T-cell (primary cell): ENCODE results near the gene PATE2. TPM values are rescaled to one million over a fixed set of nuclear protein-coding genes. Genes with fewer than 3 reads are reported as not detected.

Source experiments
- ATAC-seq, 4 experiments: fragments of 200-7000 bp in 3 of 4; fragments of 150-1000 bp in 1 of 4; cut with Tn5 transposase; replicated peaks in 1 of 4; 1 replicate in 3 of 4; 2 replicates in 1 of 4; pipeline ENCODE4 v1.10.0; 2021; ENCODE audit warnings: moderate library complexity in 3 of 4, mild to moderate bottlenecking in 2 of 4, moderate number of reproducible peaks in 1 of 4
- CTCF ChIA-PET, 2 donors: fragments of 300-600 bp; sonication (Branson Sonifier 250); formaldehyde crosslinking; loops; one replicate each; lab custom pipeline; 2022; ENCODE audit warnings: antibody characterized with exemption in 2 of 2; lab: Charles Lee
- POLR2A ChIA-PET, 2 donors: fragments of 300-600 bp; sonication (Branson Sonifier 250); formaldehyde crosslinking; loops; one replicate each; lab custom pipeline; 2022; ENCODE audit warnings: antibody characterized with exemption in 2 of 2; lab: Charles Lee
- DNase-seq, 35 experiments: peaks; one replicate each; pipeline versions ENCODE4 v3.0.0 to v3.0.0-alpha.2; 2013 to 2023
- H3K27ac ChIP-seq: one replicate; pipeline ENCODE4 v1.5.1; 2013; ENCODE audit warnings: low read length
- H3K27me3 ChIP-seq, 2 experiments: replicated peaks in 1 of 2; 1 replicate in 1 of 2; 2 replicates in 1 of 2; pipeline versions ENCODE4 v1.6.1 to v1.7.0; 2013; ENCODE audit warnings: low read length in 1 of 2, mixed read lengths in 1 of 2; ENCODE audit not compliant: control insufficient read depth in 2 of 2, insufficient read depth in 2 of 2; ENCODE audit errors: extremely low read depth in 1 of 2
- H3K36me3 ChIP-seq, 2 donors: 1 replicate in 1 of 2; 2 replicates in 1 of 2; pipeline versions ENCODE4 v1.6.1 to v1.7.0; 2013; ENCODE audit warnings: low read length in 1 of 2; ENCODE audit not compliant: control insufficient read depth in 2 of 2, insufficient read depth in 1 of 2; ENCODE audit errors: extremely low read depth in 1 of 2
- H3K4me1 ChIP-seq, 2 experiments: 1 replicate in 1 of 2; 2 replicates in 1 of 2; pipeline versions ENCODE4 v1.6.1 to v1.7.0; 2013; ENCODE audit warnings: low read length in 2 of 2, mixed read lengths in 1 of 2; ENCODE audit not compliant: insufficient read depth in 2 of 2, control insufficient read depth in 1 of 2; ENCODE audit errors: extremely low read depth in 1 of 2
- H3K4me3 ChIP-seq, 2 donors: 1 replicate in 1 of 2; 2 replicates in 1 of 2; pipeline versions ENCODE4 v1.5.1 to v1.7.0; 2013; ENCODE audit warnings: mild to moderate bottlenecking in 2 of 2, low read length in 1 of 2, moderate library complexity in 1 of 2; ENCODE audit not compliant: control insufficient read depth in 1 of 2; ENCODE audit errors: extremely low read depth in 1 of 2
- H3K9me3 ChIP-seq: 2 replicates; pipeline ENCODE4 v1.7.0; 2013
- H3K27ac Mint-ChIP-seq, 2 donors: one replicate each; pipeline ENCODE4 v1.8.0; 2020 to 2021; ENCODE audit warnings: mild to moderate bottlenecking in 2 of 2, mixed read lengths in 2 of 2
- H3K27me3 Mint-ChIP-seq, 2 donors: one replicate each; pipeline ENCODE4 v1.8.0; 2021 to 2022; ENCODE audit warnings: mixed read lengths in 2 of 2
- H3K36me3 Mint-ChIP-seq: one replicate; pipeline ENCODE4 v1.8.0; 2021; ENCODE audit warnings: mixed read lengths
- H3K4me1 Mint-ChIP-seq, 3 donors: one replicate each; pipeline ENCODE4 v1.8.0; 2020 to 2022; ENCODE audit warnings: mixed read lengths in 3 of 3, mild to moderate bottlenecking in 1 of 3
- H3K4me3 Mint-ChIP-seq, 3 donors: one replicate each; pipeline ENCODE4 v1.8.0; 2020 to 2022; ENCODE audit warnings: mild to moderate bottlenecking in 3 of 3, mixed read lengths in 3 of 3, moderate library complexity in 3 of 3
- H3K9me3 Mint-ChIP-seq, 3 donors: one replicate each; pipeline ENCODE4 v1.8.0; 2020 to 2022; ENCODE audit warnings: mixed read lengths in 3 of 3
- WGBS: methylation state at CpG from one replicate; pipeline ENCODE4 v1.1.5; 2013; ENCODE audit warnings: missing lambda C conversion rate; ENCODE audit not compliant: insufficient coverage; 5-methylcytosine and 5-hydroxymethylcytosine counted together
- total RNA-seq, 35 experiments: library from RNA in 6 of 35; stranded (reverse) in 6 of 35; fragments of 120-200 nt in 1 of 35; gene quantifications; one replicate each; pipeline versions ENCODE4 v1.2.1 to v1.2.4 and lab custom pipeline; 2013 to 2026

Gene PATE2
- total RNA-seq, 5 donors from 2014 or later (not counting 1 experiment from before 2014, with no cell fraction given) = not detected

DNA sequence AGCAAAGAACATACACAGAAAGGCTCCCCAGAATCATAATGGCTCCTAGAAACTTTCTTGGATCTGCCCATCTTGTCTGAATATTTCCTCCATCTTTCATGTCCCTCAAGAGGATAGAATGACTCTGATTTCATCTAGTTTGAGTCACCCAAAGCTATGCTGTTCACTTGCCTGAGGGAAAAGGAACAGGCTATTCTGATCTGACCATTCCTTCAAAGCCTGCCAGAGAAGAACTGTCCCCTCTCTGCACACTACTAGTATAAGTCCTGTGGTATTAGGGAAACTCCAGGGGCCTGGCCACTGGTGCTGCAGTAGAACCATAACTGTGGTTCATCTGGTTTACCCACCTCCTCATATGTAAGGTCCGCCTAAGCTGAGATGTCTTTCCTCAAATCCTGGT lies 34.9 kb downstream of the PATE2 start:
- Histone ChIP-seq H3K9me3 (no peaks in the 10 kb centered on the region), H3K27ac (no peak overlapping the region), H3K4me3 (no peak overlapping the region), H3K27me3 (peaks cover 0 to 5% of the 10 kb centered on the region in 2 experiments), H3K36me3 (no peaks in the 10 kb centered on the region), H3K4me1 (no peaks in the 10 kb centered on the region)
- DNase-seq = no peak
- no peaks in the 10 kb centered on the region for H3K9me3 Mint-ChIP-seq
- no peak overlapping the region for H3K4me3 Mint-ChIP-seq
- no peak overlapping the region for H3K27ac Mint-ChIP-seq
- H3K36me3 Mint-ChIP-seq = no peaks in the 10 kb centered on the region
- WGBS = no CpG with 5 or more reads among the region's 1 CpG
- ATAC-seq = no peak
- H3K4me1 Mint-ChIP-seq = no peaks in the 10 kb centered on the region
- ChIA-PET CTCF (no interaction called here), POLR2A (no interaction called here)
- H3K27me3 Mint-ChIP-seq = peaks cover 5 to 15% of the 10 kb centered on the region in 2 donors

DNA sequence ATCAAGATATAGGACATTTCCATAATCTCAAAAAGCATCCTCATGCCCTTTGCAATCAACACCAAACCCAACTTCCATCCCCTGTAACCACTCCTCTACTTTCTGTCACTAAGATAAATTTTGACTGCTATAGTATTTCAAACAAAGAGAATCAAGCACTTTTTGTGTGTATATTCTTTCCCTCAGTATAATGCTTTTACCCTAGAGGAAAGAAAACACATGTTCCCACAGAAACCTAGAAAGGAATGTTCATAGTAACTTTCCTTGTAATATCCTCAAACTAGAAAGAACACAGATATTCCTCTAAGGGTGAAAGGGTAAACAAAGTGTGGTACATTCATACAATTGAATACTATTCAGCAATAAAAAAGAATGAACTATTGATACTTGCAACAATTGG lies 38.0 kb downstream of the PATE2 start:
- no peaks in the 10 kb centered on the region for H3K4me1 ChIP-seq
- Mint-ChIP-seq H3K27ac (no peak overlapping the region), H3K4me3 (no peak overlapping the region), H3K36me3 (no peaks in the 10 kb centered on the region), H3K4me1 (no peaks in the 10 kb centered on the region), H3K27me3 (peaks cover 13 to 15% of the 10 kb centered on the region in 2 donors), H3K9me3 (peaks cover 4 to 9% (median 8%) of the 10 kb centered on the region in 3 donors)
- CTCF ChIA-PET = no interaction called here
- ATAC-seq = no peak
- no peak for DNase-seq
- POLR2A ChIA-PET = no interaction called here
- H3K4me3 ChIP-seq = no peak overlapping the region
- H3K36me3 ChIP-seq = no peaks in the 10 kb centered on the region
- no peaks in the 10 kb centered on the region for H3K9me3 ChIP-seq
- H3K27ac ChIP-seq = no peak overlapping the region
- peaks cover 0 to 2% of the 10 kb centered on the region in 2 experiments for H3K27me3 ChIP-seq

DNA sequence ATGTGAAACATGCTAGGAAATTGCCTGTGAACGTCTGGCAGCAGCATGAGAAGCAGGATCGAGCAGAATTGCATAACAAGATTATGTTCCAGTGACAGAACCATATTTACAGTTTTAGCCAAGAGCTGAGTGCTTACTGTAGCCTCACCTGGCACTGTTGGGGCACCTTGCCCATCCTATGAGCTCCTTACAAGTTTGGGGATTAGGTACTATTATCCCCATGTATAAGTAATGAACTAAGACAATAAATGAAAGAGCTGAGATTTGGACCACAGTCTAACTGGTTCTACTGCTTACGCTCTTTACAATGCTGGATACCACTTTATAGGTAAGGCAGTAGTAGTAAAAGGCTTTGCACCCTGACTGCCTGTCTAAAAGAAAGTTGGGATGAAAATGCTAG lies 49.7 kb downstream of the PATE2 start:
- POLR2A ChIA-PET = no interaction called here

More for the DNA sequence above, 49.7 kb downstream of the PATE2 start:
- Mint-ChIP-seq H3K27ac (no peak overlapping the region), H3K9me3 (no peaks in the 10 kb centered on the region), H3K36me3 (no peaks in the 10 kb centered on the region), H3K27me3 (peaks cover 17 to 28% of the 10 kb centered on the region in 2 donors), H3K4me3 (no peak overlapping the region), H3K4me1 (no peaks in the 10 kb centered on the region)
- Histone ChIP-seq H3K36me3 (no peaks in the 10 kb centered on the region), H3K4me3 (no peak overlapping the region), H3K4me1 (no peaks in the 10 kb centered on the region), H3K27ac (no peak overlapping the region), H3K27me3 (peaks cover 0 to 5% of the 10 kb centered on the region in 2 experiments), H3K9me3 (no peaks in the 10 kb centered on the region)
- ATAC-seq (no peak), DNase-seq (no peak)
- CTCF ChIA-PET = interaction anchor here (0.6 kb wide), 2 partner anchors 44 to 387 kb away, joined by 3 to 6 read pairs; no protein-coding TSS in a partner anchor
- WGBS = 70% methylated on average over 2 of the region's 3 CpGs

Other genes starting within 250 kb of the PATE2 start
- 10 to 100 TPM; 20.0 to 33.0 (median 29.9) TPM for gene EI24, start 209.4 kb downstream of the PATE2 start, total RNA-seq
- 100 to 1,000 TPM in 1 of 5 donors, 10 to 100 TPM in 4; 51.0 to 103 (median 88.5) TPM for gene STT3A, start 186.0 kb downstream of the PATE2 start, total RNA-seq
- gene CHEK1, start 153.7 kb downstream of the PATE2 start, total RNA-seq = 1 to 10 TPM; 2.2 to 7.5 (median 3.2) TPM
- gene ACRV1, start 98.0 kb downstream of the PATE2 start, total RNA-seq = not detected
- not detected for gene PATE1, start 32.5 kb downstream of the PATE2 start, total RNA-seq
- not detected for gene PATE3, start 9.3 kb upstream of the PATE2 start, total RNA-seq
- not detected for gene PATE4, start 54.5 kb upstream of the PATE2 start, total RNA-seq
- gene HYLS1, start 108.8 kb upstream of the PATE2 start, total RNA-seq = 1 to 10 TPM; 2.8 to 7.4 (median 6.9) TPM
- 10 to 100 TPM in 3 of 5 donors, 1 to 10 TPM in 2; 5.2 to 14.6 (median 11.5) TPM for gene PUS3, start 124.4 kb upstream of the PATE2 start, total RNA-seq
- under 1 TPM in 3 of 5 donors, not detected in 2; 0.16 to 0.26 (median 0.16) TPM for gene DDX25, start 125.7 kb upstream of the PATE2 start, total RNA-seq
- not detected for gene VSIG10L2, start 167.2 kb upstream of the PATE2 start, total RNA-seq